Measurements from ENCODE around the gene PTPRN2.

DNA sequence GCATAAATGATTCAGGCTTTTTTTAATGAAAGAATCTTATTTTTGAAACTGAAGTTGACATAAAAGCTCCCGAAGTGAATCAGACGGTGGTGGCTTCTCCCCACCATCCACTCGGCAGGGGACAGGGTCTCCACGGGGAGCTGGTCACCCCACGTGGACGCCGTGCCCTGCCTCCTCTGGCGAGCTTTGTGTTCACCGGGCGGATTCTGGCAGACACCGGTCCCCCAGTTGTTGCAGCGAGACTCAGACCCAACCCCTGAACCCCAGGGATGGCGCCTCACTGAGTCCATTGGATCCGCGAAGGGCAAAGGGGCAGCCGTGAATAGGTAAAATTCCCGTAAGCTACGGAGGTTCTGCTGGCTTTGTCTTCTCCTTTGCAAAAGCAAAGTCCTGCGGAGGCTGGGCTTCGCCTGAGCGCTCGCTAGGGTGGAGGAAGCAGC lies 38.4 kb downstream of the PTPRN2 start:
- TF ChIP-seq, protein P1, sequence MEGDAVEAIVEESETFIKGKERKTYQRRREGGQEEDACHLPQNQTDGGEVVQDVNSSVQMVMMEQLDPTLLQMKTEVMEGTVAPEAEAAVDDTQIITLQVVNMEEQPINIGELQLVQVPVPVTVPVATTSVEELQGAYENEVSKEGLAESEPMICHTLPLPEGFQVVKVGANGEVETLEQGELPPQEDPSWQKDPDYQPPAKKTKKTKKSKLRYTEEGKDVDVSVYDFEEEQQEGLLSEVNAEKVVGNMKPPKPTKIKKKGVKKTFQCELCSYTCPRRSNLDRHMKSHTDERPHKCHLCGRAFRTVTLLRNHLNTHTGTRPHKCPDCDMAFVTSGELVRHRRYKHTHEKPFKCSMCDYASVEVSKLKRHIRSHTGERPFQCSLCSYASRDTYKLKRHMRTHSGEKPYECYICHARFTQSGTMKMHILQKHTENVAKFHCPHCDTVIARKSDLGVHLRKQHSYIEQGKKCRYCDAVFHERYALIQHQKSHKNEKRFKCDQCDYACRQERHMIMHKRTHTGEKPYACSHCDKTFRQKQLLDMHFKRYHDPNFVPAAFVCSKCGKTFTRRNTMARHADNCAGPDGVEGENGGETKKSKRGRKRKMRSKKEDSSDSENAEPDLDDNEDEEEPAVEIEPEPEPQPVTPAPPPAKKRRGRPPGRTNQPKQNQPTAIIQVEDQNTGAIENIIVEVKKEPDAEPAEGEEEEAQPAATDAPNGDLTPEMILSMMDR (IDR thresholded peaks at IDR 0.05) = no peak
- TF ChIP-seq POLR2AphosphoS5 (IDR thresholded peaks at IDR 0.05; ENCODE audit: low read depth, low read length) = no peak
- TF ChIP-seq, protein P2, sequence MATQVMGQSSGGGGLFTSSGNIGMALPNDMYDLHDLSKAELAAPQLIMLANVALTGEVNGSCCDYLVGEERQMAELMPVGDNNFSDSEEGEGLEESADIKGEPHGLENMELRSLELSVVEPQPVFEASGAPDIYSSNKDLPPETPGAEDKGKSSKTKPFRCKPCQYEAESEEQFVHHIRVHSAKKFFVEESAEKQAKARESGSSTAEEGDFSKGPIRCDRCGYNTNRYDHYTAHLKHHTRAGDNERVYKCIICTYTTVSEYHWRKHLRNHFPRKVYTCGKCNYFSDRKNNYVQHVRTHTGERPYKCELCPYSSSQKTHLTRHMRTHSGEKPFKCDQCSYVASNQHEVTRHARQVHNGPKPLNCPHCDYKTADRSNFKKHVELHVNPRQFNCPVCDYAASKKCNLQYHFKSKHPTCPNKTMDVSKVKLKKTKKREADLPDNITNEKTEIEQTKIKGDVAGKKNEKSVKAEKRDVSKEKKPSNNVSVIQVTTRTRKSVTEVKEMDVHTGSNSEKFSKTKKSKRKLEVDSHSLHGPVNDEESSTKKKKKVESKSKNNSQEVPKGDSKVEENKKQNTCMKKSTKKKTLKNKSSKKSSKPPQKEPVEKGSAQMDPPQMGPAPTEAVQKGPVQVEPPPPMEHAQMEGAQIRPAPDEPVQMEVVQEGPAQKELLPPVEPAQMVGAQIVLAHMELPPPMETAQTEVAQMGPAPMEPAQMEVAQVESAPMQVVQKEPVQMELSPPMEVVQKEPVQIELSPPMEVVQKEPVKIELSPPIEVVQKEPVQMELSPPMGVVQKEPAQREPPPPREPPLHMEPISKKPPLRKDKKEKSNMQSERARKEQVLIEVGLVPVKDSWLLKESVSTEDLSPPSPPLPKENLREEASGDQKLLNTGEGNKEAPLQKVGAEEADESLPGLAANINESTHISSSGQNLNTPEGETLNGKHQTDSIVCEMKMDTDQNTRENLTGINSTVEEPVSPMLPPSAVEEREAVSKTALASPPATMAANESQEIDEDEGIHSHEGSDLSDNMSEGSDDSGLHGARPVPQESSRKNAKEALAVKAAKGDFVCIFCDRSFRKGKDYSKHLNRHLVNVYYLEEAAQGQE (IDR thresholded peaks at IDR 0.05; ENCODE audit: insufficient read depth in 1 of 2, low read depth in 2 of 2, low read length in 1 of 2) = no peak
- no peak for TF ChIP-seq SIN3A (IDR thresholded peaks at IDR 0.05; ENCODE audit: borderline replicate concordance, insufficient read depth, low read depth, low read length)
- no peak for TF ChIP-seq TCF7L2 (IDR thresholded peaks at IDR 0.05; ENCODE audit: low read depth, low read length)
